HCEC 1CT (cell line): ENCODE data around the gene RCAN1.
A peak's percentile ranks its signal among the peaks of the same experiment; 100 is the strongest.
"Not testable (repeated sequence)": the region's sequence is repeated elsewhere in the genome, so short reads cannot be mapped to it uniquely, and the experiment has no call there.

Source experiments
- DNase-seq: peaks from one replicate; pipeline ENCODE4 v3.0.0-alpha.2; 2017

Gene RCAN1

DNA sequence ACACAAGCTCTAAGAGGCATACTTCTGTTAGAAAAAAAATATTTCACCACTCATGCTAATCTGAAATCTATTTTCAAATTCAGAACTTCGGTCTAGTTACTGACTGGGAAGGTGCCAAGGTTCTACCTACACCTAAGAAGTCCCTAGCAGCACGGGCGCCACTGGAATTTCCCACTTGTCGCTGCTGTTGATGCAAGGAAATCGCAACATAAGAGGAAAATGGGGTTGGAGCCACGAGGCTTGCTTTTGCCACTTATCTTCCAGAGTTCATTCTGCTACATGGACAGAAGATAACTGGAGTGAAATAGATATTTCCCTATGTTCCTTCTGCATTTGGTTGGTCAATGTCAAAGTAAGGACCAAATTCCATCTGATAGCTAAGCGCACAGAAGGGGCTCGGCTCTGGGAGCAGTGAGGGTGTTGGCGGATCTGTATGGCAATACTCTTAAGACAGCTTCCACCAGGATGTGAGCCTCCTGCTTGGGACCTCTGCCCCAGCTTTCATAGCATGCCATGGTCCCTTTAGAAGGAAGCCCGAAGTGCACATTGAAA, 47.2 kb downstream of the RCAN1 start:
- DNase-seq, result no peak

DNA sequence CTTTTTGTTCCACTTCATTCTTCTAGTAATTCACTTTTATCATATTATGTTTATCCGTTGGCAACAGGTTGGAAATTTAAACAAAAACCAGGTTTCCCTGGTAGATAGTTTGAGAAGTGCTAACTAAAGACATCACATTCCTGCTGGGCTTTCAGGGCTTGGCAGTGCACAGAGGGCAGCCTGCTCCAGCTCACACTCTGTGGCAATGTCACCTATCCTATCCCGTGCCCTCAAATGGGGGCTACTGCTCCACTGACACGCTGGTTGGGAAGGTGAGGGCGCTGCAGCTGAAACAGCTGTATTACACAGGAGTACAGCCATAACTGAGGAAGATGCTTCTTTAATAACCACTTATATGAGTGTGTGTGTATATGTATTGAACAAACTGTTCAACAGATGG, 49.7 kb downstream of the RCAN1 start:
- DNase-seq, result no peak

- DNase-seq, result not testable (repeated sequence)
These were observed 51.5 kb downstream of the RCAN1 start for GRCh38 chr21:34563370-34563769.

GRCh38 chr21:34561806-34562205, 53.1 kb downstream of the RCAN1 start:
- no peak for DNase-seq

- DNase-seq, result no peak
These were observed 54.3 kb downstream of the RCAN1 start for GRCh38 chr21:34560609-34561008.

- no peak for DNase-seq
These were observed 54.9 kb downstream of the RCAN1 start for GRCh38 chr21:34560021-34560420.

- DNase-seq, result no peak
These were observed 55.8 kb downstream of the RCAN1 start for GRCh38 chr21:34559089-34559631.

- no peak for DNase-seq
These were observed 56.7 kb downstream of the RCAN1 start for GRCh38 chr21:34558166-34558565.

DNA sequence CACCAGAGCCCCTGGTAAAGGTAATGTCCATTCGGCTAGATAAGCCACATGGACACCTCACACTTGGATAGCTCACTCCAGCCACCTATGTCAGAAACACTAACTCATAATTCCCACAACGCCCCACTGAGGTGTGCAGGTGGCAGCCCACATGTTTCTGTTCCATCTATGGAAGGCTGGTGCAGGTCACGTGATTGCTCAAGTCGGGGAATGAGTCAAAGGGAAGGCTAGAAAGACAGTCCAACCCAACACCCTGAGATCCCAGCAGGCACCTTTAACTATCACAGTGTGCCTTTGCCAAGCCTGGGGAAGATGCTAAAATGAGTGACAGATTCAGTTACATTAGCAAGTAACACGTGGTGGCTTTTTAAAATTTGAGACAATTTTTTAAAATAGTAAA, 57.7 kb downstream of the RCAN1 start:
- no peak for DNase-seq

- DNase-seq, result not testable (repeated sequence)
These were observed 60.2 kb downstream of the RCAN1 start for GRCh38 chr21:34554670-34555069.

- no peak for DNase-seq
These were observed 60.7 kb downstream of the RCAN1 start for GRCh38 chr21:34554227-34554626.

DNA sequence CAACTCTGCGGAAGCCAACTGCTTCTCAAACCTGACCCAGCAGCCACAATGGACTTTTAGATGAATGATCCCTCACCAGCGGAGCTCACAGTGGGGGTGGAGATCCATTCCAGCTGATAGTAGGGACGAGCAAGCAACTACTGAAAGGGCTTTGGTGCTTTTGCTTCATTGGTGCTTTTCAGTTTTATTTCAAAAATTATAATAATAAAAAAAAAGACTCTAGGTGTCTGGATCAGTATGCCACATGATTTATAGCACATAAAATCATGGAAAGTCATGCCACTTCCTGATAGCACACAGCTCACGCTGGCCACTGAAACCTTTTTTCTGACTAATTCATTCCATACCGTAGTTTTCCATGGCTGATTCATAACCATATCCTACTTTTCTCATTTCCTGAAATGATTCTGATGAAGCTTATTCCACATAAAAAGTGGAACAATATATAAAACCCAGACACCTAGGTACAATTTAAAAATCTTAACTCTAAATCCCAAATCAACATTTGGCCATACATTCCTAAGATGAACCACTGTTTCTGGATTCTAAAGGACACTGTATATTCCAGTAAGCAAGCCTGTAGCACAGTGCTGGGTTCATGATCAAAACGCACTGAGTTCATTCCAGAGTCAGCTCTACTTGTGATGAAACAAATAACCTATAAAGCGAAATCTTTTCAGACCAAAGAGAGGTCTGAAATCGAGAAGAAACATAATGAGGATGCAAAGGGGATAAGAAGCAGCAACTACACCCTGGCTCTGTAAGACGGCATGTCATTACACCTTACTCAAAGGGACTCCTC, 61.6 kb downstream of the RCAN1 start:
- peak; percentile 94 for DNase-seq

- DNase-seq, result peak; percentile 50
These were observed 62.4 kb downstream of the RCAN1 start for GRCh38 chr21:34552360-34553098.

GRCh38 chr21:34550182-34550799, 64.6 kb downstream of the RCAN1 start:
- DNase-seq, result no peak

- DNase-seq, result no peak
These were observed 66.0 kb downstream of the RCAN1 start for GRCh38 chr21:34548781-34549376.

DNA sequence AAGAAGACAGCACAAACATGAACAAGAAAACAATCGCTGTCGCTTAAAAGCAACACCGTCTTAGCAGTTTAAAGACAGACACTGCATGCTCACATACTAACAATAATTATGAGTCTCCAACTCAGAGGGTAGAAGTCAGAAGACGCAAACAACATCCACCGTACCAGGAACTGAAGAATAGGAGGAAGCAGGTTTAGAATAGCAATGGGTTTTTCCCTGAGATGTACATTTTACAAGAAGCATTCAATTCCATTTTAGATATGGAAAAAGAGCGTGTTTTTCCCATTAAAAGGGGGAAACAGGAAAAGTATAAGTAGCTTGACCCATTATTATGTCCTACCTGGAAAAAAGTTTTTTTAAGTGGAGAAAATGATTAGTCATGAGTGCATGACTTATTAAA, 68.4 kb downstream of the RCAN1 start:
- DNase-seq, result no peak

DNA sequence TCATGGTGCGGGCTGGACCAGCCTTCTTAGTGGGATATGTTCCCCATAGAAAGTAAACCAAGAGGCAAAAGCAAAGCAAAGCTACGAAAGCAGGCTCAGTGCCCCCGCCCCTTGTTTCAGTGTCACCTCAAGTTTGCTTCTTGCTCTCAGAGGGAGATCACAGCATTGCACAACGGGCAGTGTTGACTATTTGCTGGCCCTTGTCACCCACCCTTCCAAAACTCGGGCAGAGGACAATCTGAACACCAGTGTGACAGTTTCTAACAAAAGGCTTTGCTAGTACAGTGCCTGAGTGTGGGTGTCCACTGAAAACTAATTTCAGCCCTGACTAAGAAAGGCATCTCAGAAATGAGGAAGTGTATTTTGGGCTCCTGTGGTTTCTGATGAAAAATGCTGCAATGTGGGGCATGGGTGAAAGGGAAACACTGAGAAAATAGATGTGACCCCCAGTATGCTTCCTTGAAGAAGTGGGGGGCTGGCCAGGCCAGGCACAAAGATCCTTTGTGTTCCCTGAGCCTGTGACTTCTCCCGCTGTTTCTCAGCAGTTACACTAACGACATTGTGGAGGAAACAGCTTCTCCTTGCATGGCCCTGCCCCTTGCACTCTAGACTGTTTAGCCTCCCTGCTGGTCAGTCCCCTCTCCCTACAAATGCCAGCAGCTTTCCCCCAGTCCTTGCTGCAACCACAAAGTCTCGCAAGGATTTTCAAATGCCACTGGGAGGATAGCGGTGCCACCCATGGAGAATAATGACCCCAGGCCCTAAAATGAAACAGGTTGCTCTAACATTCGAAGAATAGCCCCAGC, 69.6 kb downstream of the RCAN1 start:
- peak; percentile 83 for DNase-seq

GRCh38 chr21:34544032-34544496, 70.8 kb downstream of the RCAN1 start:
- peak; percentile 78 for DNase-seq

GRCh38 chr21:34543017-34543416, 71.9 kb downstream of the RCAN1 start:
- DNase-seq, result no peak

- DNase-seq, result no peak
These were observed 74.7 kb downstream of the RCAN1 start for GRCh38 chr21:34540206-34540605.

DNA sequence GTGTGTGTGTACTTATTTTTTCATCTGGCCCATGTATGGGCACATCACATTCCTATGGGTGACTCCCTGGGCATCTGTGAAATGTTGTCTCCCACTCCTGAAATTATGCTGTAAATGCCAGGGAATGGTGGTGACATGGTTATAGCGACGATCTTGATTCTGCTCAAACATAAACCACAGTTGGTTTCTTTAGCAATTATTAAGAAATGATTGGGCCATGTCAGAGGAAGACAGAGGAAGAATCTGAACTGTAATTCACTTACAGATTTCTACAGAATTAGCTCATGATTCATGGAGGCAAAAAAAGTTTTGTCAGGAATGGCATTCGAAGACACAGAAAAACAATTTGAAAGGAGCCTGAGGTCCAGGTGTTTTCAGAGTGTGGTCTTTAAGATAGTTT, 77.1 kb downstream of the RCAN1 start:
- no peak for DNase-seq

- DNase-seq, result no peak
These were observed 78.1 kb downstream of the RCAN1 start for GRCh38 chr21:34536820-34537219.
